ENCODE data around the gene NHP2.

Gene NHP2

DNA sequence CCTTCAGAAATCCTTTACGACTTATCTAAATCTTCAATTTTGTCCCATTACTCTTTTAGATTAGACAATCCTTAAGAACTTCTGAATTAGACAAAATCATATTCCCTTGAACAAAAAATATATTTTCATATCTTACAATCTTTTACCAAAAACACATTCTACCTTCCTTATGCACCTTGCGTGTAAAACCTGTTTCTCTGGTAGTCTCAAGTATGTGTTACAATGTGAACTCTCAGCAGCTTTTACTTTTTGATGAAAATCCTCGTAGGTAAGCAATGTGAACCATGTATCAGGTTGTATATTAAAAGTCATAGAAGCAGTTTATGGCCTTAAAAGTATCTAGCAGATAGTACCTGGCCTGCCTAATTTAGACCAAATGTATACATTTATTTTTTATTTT, 20.8 kb upstream of the NHP2 start:
- no peak for DNase-seq

DNA sequence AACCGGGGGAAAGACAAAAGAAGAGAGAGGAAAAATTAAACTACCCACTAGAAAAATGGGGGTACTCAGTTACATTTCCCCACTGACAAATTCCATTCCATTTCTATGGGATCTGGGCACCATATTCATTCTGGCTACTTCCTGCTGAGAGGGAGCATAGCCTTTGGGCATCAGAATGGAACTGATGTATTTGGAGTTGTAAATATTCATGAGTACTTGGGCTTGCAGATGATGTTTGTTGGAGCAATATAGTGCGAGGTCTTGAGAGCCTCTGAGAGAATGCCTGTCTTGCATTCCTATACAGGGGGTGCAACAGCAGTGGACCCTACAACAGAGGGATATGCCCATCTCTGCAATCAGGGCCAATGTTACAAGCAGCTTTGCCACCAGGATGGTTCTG, 16.8 kb upstream of the NHP2 start:
- no peak for DNase-seq

DNA sequence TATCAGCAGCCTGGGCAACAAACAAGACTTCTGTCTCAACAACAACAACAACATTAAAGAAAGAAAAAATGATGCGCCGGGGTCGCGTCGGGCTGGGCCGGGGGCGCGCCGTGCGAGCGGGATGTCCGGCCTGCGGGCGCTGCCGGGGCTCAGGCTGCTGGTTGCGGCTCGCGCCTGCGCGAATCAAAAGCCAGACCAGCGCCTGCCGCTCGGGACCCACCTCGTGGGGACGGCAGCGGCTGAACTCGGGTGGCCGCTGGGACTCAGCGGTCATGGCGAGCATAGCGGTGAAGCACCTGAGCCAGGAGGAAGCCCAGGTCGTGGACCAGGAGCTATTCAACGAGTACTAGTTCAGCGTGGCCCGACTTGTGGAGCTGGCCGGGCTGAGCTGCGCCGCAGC, 11.9 kb upstream of the NHP2 start:
- no peak for DNase-seq

DNA sequence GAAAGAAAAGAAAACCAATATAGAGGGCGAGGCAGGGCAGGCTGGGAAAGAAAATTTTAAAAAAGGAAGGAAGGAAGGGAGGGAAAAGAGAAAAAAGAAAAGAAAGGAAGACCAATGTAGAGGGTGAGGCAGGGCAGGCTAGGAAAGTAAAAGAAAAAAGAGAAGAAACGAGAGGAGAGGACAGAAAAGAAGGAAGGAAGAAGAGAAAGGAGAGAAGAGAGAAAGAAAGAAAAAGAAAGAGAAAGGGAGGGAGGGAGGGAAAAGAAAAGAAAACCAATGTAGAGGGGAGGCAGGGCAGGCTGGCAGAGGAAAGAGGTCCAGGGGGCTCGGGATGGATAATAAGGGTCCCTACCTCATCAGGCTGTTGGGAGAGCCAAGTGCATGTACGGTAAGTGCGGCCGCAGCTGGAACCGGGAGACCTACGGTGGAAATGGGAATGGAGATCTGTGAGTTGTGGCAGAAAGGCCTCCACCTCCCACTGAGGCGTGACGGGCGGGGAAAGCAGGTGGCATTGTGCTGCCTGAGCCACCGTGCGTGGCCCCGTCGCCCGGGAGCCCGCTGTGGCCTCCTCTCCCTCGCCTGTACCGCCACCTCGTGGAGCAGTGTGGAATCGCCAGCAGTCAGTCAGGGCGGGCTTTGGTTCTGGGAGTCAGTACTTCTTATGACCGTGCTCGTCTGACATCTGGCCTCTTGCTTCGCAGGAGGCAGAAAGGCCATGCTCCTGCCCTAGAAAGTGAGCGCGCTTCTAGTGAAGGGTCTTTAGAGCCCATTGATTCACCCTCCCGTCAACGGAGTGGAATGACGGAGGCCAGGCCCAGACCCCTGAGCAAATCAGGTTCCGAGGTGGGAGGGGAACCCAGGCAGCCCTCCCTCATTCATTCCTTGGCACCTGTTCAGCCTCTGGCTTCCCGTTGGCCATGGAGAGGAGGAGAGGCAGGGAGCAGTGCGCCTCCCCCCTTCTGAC, 10.4 kb upstream of the NHP2 start:
- DNase-seq = peak; percentile 92

DNA sequence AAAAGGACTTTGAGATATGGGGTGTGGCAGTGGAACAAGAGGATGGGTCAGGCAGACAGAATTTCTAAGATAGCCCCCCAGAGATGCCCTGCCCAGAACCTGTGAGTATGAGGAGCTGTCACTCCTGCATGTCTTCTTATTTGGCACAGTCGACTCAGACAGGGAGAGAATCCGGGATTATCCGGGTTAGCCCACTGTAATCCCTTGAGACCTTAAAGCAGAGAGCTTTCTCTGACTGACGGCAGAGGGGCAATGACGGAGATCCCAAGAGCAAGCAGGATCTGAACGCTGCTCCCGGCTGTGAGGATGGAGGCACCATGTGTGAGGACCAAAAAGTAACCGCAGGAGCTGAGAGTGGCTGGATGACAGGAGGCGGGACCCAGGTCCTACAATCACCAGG, 8.8 kb upstream of the NHP2 start:
- DNase-seq = no peak

DNA sequence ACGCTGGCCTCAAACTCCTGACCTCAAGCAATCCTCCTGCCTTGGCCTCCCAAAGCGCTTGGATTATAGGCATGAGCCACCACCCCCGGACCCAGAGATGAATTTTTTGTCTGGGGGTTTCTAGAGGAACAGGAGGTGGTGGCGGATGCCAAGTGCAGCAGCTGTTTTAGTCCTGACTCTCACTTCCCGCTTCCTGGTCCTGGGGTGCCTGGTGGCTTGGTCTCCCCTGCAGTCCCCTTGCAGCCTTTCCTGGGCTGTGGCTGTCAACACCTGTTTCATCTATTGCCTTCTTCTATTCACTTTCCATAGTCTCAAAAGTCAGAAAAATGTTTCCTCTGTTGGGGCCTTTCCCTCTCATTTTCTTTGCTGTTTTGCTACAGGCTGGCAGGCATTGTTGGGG, 6.5 kb upstream of the NHP2 start:
- no peak for DNase-seq

DNA sequence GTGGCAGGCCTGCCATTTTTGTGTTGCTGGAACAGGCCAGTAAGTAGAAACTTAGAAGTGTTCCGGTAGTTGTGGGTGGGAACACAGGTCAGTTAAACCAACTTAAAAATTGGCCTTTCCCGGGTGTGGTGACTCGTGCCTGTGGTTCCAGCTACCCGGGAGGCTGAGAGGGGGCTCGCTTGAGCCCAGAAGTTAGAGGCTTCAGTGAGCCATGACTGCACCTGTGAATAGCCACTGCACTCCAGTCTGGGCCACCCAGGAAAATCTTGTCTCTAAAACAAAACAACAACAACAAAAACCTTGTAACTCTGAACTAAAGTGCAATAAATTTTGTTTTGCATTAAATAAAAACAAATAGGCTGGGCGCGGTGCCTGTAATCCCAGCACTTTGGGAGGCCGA, 1.4 kb upstream of the NHP2 start:
- DNase-seq = no peak

DNA sequence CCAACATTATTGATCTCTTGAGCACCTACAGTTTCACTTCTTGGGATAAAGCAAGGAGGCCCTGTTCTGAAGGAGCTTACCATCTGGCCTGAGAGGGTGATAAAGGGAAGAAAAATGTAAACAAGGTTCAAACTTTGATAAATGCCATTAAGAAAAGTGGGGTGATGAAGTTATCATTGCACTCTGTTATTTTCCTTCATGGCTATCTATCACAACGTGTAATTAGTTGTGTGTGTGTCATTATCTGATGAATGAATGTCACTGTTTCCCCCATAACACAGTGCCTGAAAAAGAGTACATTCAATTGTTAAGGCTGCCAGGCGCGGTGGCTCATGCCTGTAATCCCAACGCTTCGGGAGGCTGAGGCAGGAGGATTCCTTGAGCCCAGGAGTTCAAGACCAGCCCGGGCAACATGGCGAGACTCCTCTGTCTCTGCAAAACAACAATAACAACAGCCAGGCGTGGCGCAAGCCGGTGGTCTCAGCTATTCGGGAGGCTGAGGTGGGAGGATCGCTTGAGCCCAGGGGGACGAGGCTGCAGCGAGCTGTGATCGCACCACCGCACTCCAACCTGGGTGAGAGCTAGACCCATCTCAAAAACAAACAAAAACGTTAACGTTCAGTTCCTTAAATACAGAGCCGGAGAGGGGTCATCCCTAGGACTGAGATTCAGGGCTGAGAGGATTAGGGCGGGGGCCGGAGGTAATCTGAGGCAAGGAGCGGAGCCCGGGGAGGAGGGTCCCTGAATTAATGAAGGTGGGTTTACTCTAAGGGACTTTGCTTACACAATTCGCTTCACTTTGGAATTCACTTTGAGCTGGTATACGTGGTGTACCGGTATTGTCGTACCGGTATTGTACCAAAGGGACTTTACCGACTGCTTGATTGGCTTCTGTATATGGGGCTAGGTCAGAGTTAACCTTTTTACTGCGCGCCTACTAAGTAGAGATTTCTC, 917 bp downstream of the NHP2 start:
- no peak for DNase-seq

DNA sequence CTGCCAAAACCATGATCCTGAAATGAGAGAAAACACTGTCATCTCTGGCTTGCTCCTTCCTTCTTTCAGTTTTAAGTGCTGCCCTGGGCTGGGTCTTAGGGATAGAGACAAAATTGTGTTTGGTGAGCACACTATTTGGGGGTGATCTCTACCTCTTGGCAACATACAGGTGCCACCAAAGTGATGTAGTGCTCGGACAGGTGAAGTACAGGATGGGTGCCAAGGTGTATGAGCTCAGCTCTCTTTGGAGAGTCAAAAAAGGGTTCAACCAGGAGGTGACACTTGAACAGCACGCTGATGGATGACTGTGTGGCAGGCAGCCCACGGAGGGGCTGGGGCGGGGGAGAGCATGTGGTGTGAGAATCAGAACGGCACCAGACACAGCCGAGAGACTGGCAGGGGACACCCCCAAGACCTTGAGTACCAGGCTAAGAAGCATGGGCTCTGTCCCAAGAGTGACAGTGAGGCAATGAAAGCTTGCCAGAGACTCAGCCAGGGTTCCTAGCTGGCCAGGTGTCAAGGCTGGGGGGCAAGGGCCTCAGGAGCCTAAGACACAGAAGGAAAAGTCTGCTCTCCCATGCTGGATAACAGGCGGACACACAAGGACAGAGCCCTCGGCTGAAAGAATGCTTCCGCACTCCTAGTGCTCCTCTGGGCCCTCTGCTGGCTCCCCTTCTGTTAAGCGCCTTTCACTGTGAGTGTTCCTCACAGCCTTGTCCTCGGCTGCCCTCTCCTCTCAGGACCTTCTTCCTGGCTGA, 2.5 kb downstream of the NHP2 start:
- DNase-seq = no peak

DNA sequence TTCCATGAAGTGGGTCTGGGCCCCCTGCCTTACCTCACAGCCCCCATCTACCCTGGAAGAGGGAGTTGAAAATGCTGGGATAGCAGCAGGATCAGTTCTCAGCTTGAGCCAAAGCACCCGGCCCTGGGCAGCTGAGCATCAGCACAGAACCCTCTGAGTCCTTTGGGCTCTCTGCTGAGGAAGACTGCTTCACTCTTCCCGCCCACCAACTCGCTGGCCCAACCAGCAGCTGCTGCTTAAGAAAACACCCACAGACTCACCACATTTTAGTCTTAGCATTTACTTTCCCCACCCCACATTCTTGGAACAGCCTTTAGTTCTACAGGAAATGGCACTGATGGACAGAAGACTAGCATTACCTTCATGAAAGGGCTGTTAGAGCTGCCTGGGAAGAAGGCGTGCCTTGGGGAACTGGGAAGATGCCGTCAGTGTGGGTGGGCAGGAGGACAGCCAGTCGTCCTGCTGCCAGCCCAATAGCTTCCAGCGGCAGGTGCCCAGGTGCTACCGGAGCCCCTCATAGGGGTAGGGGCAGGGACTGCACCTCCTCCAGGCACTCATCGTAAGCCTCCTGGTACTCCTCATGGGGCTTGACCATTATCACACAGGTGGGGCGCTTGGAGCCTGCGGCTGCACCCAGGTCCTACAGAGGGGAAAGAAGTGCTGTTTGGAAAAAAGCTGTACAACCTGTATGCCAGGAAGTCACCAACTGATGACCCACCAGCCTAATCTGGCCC, 4.3 kb downstream of the NHP2 start:
- DNase-seq = no peak

DNA sequence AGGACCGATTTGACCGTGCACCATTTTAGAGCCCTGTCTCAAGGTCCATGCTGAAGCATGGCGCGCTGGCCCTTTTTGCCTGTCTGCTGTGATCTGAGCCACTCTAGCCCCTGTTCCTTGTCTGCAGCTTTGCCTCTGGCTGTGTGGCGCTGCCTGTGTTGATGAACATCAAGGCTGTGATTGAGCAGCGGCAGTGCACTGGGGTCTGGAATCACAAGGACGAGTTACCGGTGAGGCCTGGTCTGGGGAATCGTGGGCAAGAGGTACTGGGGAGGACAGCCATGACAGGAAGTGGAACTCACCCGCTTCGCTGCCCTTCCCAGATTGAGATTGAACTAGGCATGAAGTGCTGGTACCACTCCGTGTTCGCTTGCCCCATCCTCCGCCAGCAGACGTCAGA, 6.3 kb downstream of the NHP2 start:
- DNase-seq = no peak

DNA sequence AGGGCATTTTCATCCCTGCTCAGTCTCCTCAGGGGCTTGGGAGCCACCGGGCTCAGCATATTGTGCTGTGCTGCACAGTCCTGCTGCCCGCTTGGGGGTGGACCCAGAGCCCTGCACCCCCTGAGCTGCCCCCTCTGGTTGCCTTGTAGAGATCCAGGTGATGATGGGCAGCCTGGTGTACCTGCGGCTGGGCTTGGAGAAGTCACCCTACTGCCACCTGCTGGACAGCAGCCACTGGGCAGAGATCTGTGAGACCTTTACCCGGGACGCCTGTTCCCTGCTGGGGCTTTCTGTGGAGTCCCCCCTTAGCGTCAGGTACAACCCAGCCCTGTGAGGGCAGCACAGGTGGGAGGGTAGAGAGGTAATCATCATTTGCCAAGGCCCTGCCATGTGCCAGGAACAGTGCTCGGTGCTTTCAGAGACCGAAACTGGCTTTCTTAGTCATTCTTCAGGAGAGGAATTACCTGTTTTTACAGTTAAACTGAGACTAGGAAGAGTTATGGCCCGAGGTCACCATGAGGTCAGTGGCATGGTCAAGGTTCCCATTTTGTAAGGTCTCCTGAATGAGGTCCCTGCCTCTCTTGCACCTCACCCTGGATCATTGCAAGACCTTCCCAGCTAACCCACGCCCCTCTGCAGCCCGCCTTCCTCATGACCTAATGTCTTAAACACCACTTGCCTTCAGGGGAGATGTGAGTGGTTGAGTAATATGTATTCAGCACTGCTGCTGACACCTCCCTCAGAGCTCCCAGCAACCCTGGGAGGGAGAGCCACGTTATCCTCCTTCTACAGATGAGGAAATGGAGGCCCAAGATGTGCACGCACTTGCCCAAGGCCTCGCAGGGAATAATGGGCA, 7.5 kb downstream of the NHP2 start:
- DNase-seq = peak; percentile 62

DNA sequence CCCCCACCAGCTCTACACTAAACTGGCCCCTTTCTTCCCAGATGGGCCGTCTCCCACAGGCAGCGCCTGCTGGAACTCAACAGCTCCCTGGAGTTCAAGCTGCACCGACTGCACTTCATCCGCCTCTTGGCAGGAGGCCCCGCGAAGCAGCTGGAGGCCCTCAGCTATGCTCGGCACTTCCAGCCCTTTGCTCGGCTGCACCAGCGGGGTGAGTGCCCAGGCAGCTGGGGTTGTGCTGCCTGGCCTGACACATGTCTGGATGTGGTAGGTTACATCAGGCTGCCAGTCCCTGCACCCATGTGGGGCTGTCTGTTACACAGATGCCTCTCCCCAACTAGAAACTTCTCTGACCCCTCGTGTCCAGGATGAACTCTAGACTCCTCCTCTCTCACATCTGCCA, 9.8 kb downstream of the NHP2 start:
- peak; percentile 83 for DNase-seq

DNA sequence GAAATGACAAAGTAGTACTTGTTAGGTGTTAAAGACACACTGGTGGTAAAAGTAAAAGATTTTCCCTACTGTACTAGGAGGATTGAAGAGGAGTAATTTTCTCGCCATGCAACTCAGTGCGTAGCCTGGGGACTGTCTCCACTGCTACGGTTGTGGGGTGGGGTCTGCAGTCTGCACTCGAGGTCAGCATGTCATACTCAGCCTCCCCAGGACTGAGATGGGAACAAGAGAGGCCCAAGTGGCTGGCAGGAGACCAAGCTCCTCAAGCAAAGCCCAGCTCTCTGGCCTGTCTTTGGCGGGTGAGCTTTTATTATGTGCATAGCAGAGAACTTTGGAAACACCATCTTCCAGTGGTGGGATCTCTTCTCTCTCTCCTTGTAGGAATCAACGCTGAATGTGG, 10.4 kb downstream of the NHP2 start:
- no peak for DNase-seq

DNA sequence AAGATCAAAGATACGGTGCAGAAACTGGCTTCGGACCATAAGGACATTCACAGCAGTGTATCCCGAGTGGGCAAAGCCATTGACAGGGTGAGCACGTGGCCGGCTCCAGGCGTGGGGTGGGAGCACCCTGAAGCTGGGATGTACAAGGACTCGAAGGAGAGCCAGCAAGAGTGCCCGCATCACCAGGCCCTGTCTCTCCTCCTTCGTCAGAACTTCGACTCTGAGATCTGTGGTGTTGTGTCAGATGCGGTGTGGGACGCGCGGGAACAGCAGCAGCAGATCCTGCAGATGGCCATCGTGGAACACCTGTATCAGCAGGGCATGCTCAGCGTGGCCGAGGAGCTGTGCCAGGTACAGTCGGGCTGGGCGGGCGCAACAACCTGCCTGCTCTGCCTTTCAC, 11.0 kb downstream of the NHP2 start:
- DNase-seq = no peak

DNA sequence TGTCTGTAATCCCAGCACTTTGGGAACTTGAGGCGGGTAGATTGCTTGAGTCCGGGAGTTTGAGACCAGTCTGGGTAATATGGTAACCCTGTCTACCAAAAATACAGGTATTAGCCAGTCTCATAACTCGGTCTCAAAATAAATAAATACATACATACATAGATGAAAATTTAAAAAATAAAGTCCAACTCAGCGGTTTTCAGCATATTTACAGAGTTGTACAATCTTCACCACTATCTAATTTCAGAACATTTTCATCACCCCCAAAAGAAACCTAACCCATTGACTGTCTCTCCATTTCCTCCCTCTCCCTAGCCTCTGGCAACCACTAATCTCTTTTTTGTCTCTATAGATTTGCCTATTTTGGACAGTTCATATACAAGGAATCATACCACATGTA, 12.1 kb downstream of the NHP2 start:
- DNase-seq = no peak

DNA sequence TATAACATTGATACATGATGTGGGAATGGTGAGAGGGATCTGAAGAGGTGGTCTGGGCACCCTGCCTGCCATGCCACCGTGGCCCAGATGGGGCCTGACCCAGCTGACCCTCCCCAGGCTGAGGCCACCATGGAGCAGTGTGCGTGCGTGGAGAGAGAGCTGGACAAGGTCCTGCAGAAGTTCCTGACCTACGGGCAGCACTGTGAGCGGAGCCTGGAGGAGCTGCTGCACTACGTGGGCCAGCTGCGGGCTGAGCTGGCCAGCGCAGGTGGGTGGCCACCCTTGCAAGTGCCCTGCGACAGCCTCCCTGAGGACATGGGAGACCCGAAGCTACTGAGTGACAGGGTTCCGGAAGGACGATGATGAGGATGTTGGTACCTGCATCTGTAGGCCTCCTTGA, 15.7 kb downstream of the NHP2 start:
- no peak for DNase-seq

DNA sequence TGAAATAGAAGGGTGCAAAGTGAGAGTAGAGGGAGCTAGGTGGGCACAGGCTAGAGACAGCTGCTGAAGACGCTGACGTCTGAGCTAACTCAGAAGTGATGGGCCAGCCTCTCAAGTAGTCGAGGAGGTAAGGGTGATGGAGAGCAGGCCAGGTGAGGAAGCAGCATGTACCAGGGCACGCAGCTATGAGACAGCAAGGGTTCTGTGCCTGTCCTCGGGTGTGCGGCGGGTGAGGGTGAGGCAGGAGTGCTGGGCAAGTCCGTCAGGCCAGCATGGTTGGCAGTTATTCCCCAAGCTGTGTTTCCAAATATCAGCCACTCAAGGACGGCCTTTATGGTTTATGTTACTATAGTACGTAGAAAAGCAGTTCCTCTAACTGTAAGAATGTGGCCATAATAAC, 16.7 kb downstream of the NHP2 start:
- no peak for DNase-seq

DNA sequence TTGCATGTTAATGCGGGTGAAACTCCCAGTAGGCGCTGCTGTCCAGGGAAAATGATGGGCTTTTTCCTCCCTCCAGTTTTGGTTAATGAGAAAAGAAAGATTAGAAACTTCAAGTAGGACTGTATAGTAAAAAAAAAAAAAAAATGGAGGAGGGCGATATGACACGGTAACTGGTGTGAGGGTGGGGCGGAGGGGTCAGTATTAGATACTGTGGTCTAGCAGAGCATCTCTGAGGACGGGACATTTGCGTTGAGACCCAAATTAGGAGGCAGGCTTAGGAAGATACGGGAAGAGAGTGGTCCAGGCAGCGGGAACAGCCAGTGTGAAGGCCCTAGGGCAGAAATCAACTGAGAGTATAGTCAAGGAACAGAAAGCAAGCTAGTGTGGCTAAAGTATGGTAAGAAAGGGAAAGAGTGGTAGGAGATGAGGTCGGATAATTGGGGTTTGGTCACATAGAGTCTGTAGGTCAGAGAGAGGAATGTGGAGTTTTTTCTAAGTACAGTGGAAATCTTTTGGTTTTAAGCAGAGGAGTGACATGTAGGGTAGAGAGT, 22.2 kb downstream of the NHP2 start:
- DNase-seq = no peak

DNA sequence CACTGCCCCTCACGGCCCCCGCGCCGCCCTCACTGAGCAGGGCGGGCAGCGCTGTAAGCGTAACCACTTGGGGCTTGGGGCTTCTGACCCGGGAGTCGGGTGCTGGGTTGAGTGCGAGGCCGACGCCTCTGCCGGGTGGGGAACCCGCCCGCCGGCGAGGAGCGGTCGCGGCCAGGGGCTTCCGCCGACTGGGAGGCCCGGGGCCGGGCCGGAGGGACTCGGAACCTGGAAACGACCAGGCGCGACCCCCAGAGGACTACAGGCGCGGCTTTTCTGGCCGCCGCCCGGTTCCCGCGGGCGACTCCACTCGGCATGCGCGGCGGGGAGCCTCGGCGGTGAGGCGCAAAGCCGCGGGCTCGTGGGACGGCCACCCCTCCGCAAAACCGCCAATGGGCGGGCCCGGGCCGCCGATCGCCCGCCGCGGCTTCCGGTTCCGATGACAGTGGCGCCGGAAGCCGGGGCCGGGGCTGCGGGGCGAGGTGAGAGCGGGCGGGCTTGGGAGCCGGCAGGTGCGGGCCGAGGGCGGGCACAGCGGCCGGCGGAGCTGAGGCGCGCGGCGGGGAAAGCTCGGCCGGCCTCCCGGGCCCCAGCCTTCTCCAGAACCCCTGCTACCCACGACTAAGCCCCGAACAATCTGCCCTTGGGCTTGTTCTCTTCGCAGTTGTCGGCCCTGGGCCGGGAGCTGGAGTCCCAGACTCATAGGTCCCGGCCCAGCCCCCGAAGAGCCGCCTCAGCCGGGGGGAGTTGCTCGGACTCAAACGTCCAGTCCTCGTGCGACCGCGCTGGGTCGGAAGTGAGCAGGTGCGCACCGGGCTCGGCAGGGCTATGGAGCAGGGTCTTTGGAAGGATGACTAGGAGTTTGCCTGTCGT, 22.9 kb downstream of the NHP2 start, which contains the start of gene RMND5B:
Gene RMND5B, plus strand, starts transcription at position 439 of the 870 bp plus-strand sequence. CDS start 7,106 bp downstream, outside the sequence.
- peak; percentile 85 for DNase-seq
